Ishikawa (cell line): ENCODE results near the gene RGS6.

Source experiments
- CEBPB ChIP-seq: IDR thresholded peaks from 2 replicates; pipeline ENCODE4 v1.6.1; 2012
- CREB1 ChIP-seq: IDR thresholded peaks from 2 replicates; pipeline ENCODE4 v1.6.1; 2012; ENCODE audit warnings: low read depth
- EGR1 ChIP-seq: IDR thresholded peaks from 2 replicates; pipeline ENCODE4 v1.6.1; 2012
- EP300 ChIP-seq: IDR thresholded peaks from 2 replicates; pipeline ENCODE4 v1.6.1; 2012; ENCODE audit warnings: borderline replicate concordance
- MAX ChIP-seq: IDR thresholded peaks from 2 replicates; pipeline ENCODE4 v1.6.1; 2012
- NFIC ChIP-seq: IDR thresholded peaks from 2 replicates; pipeline ENCODE4 v1.6.1; 2012
- RAD21 ChIP-seq: IDR thresholded peaks from 2 replicates; pipeline ENCODE4 v1.6.1; 2012; ENCODE audit warnings: low read depth
- REST ChIP-seq: IDR thresholded peaks from 2 replicates; pipeline ENCODE4 v1.6.1; 2012; ENCODE audit warnings: low read depth, mild to moderate bottlenecking
- TEAD4 ChIP-seq: IDR thresholded peaks from 2 replicates; pipeline ENCODE4 v1.6.1; 2012
- YY1 ChIP-seq: IDR thresholded peaks from 2 replicates; pipeline ENCODE4 v1.6.1; 2012; ENCODE audit warnings: low read depth

- TF ChIP-seq CEBPB = no peak
- no peak for TF ChIP-seq YY1
- no peak for TF ChIP-seq TEAD4
- no peak for TF ChIP-seq CREB1
- TF ChIP-seq EGR1 = no peak
- TF ChIP-seq MAX = no peak
- TF ChIP-seq NFIC = no peak
- TF ChIP-seq REST = no peak
- no peak for TF ChIP-seq EP300
- TF ChIP-seq RAD21 = no peak
These were observed 623.4 kb downstream of the RGS6 start for GRCh38 chr14:72555609-72556000.
